Measurements from ENCODE around the gene PARD6A.

DNA sequence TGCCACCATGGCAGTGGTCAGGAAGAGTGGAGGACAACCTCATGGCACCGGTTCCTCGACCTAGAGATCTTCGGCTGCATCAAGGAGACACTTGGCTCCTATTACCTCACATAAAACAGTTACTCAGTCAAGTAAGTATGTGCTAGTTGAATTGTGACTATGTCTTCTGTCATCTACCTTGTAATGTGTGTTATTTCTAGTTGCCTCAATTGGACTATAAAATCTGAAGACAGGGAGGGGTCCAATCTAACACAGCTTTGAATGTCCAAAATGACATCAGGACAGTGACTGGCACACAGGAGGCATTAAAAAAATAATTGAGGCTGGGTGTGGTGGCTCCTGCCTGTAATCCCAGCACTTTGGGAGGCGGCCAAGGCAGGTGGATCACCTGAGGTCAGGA is 23.0 kb downstream of the PARD6A start:
- TF ChIP-seq, protein P1, sequence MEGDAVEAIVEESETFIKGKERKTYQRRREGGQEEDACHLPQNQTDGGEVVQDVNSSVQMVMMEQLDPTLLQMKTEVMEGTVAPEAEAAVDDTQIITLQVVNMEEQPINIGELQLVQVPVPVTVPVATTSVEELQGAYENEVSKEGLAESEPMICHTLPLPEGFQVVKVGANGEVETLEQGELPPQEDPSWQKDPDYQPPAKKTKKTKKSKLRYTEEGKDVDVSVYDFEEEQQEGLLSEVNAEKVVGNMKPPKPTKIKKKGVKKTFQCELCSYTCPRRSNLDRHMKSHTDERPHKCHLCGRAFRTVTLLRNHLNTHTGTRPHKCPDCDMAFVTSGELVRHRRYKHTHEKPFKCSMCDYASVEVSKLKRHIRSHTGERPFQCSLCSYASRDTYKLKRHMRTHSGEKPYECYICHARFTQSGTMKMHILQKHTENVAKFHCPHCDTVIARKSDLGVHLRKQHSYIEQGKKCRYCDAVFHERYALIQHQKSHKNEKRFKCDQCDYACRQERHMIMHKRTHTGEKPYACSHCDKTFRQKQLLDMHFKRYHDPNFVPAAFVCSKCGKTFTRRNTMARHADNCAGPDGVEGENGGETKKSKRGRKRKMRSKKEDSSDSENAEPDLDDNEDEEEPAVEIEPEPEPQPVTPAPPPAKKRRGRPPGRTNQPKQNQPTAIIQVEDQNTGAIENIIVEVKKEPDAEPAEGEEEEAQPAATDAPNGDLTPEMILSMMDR (IDR thresholded peaks at IDR 0.05; ENCODE audit: low read depth, low read length) = no peak
- no peak for TF ChIP-seq EZH2phosphoT487 (IDR thresholded peaks at IDR 0.05; ENCODE audit: low read depth)
